Loucy (cell line): ENCODE results near the gene SMURF2.

Source experiments
- CTCF ChIP-seq: fragments of 200-600 bp; sonication (generic); conservative IDR thresholded peaks from 2 replicates; pipeline ENCODE4 v1.5.1; 2014; ENCODE audit warnings: mild to moderate bottlenecking, antibody characterized with exemption, low read length
- EZH2phosphoT487 ChIP-seq: fragments of 200-600 bp; IDR thresholded peaks from 2 replicates; pipeline ENCODE4 v1.6.1; 2018; ENCODE audit warnings: antibody characterized with exemption, mild to moderate bottlenecking, moderate library complexity, borderline replicate concordance

GRCh38 chr17:64504769-64505339 lies 157.3 kb downstream of the SMURF2 start:
- TF ChIP-seq CTCF (no peak), EZH2phosphoT487 (no peak)
